Hypothalamus (tissue), 51 donors: ENCODE results near the gene RBL2.

Source experiments
- DNase-seq, 51 donors: peaks; one replicate each; lab custom pipeline; 2025; lab: John Stamatoyannopoulos, UW

The RBL2 gene

DNA sequence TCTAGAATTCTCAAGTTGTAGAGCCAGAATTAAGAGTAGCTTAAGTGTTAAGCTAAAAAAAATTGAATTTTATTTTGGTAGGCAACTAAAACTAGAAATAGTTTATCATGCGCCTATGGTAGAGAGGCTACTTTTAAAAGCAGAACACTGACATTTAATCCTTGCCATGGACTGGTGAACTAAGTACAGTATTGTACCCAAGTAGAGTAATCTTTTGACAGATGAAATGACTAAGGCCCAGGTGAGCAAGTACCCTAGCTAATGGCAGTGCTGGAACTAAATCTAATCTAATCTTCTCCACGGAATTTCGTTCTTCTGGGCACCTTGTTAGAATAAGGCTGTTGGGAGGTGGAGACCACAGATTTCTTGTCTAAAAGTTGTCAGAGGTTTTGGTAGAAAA lies 11.8 kb downstream of the RBL2 start:
- no peak for DNase-seq

DNA sequence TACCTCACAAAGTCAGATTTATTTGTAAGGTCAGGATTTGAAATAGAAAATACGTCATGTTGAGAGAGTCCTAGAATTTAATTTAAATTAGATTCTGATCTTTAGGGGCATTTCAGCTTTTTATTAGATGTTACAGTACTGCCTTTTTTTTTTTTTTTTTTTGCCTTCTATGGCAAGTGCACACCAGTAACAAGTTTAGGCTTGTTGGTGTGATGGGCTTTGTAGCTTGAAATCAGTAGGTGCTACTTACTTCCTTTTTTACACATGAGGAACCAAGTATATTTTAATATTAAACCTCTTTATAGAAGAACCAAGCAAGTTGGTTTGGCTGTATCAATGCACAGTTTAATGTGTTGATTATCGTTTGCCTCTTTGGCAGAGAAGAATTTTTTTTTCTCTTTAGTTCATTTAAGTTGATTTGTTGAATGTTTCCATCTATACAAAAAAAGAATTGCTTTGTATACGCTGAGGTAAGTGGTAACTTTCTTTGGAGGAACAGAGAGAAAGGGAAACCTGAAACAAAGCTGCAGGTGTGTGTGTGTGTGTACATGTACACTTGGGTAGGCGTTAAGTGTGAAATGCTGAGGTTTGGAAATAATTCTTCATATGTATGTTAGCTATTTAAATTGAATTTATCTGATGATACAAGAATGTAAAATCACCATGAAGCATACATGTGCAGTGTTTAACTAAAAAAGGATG lies 15.7 kb downstream of the RBL2 start:
- no peak for DNase-seq

DNA sequence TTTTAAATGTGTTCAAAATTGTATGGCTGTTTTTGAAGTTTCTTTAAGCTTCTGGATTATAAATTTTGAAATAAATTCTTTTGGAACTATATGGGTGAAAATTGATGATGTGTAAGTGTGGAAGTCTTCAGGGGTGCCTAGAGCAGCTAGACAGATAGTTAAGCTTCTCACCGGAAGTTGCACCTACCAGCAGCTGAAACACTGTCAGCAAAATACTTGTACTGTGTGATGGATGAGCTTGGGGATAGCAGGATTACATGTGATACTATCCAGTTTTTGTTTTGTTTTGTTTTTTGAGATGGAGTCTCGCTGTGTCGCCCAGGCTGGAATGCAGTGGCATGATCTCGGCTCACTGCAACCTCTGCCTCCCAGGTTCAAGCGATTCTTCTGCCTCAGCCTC lies 19.7 kb downstream of the RBL2 start:
- no peak for DNase-seq

DNA sequence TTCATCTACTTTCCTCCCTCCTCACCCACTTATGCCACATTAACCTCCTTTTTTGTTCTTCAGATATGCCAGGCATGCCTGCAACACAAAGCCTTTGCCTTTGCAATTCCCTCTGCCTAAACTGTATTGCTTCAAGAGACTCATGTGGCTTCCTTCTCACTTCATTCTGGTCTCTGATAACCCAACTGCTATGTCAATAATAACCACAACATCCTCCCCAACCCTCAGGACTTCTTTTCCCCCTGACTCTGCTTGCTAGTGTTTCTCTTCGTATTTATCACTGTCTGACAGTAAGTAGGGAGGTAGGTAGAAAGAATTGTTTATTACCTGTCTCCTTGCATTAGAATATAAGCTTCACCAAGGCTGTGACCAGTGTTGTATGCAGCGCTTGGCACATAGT lies 22.4 kb downstream of the RBL2 start:
- DNase-seq = no peak

DNA sequence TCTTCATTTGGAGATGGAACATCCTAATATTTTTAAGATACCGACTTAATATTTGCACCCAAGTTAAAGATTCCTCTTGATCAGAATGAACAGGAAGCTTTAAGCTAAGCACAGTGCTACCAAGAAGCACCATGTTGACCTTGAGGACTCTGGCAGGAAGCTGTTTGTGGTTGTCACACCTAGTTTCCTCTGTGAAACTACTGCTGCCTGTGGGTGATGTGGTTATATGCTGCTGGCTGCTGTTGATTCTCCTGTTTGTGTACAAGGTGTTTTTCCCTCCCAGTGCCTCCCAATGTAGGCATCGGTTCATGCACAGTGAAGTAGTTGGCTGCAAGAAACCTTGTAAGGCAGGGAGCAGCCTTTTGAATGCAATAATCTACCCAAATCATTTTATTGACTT lies 23.4 kb downstream of the RBL2 start:
- no peak for DNase-seq

DNA sequence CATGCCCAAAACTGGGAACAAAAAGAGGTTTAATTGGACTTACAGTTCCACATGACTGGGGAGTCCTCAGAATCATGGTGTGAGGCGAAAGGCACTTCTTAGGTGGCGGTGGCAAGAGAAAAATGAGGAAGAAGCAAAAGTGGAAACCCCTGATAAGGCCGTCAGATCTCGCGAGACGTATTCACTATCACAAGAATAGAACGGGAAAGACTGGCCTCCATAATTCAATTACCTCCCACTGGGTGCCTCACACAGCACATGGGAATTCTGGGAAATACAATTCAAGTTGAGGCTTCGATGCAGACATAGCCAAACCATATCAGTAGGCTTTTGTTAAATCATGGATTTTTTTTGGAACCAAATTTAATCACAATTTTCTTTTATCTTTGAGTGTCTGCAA lies 24.4 kb downstream of the RBL2 start:
- no peak for DNase-seq

DNA sequence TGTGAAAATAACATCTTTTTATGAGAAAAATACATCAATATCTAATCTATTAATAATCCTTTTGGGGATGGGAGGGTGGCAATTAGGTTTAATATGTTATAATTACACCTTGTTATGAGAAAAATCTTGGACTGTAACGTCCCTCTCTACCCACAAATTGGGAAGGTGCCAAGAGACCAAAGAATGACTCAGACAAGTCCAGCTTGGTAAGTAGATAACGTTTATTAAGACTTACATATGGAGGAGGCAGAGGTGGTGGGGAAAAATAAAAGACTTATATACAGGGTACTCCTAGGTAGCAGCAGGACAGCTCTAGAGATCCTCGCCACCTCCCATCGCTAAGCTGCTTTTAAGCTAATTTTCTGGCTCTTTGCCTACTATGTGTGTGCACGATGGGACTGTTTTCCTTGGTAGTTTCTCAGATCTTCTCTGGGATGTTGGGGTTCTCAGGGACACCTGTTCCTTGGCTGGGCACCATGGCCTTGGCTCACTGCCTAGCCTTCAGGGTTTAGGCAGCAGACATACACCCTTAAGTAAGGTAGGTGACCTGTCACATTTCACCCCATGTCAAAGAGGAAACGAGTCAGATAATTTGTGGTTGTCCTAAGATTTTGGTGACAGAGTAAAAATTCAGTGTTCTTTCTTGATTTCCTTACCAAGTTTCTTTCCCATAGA lies 31.5 kb downstream of the RBL2 start:
- no peak for DNase-seq

DNA sequence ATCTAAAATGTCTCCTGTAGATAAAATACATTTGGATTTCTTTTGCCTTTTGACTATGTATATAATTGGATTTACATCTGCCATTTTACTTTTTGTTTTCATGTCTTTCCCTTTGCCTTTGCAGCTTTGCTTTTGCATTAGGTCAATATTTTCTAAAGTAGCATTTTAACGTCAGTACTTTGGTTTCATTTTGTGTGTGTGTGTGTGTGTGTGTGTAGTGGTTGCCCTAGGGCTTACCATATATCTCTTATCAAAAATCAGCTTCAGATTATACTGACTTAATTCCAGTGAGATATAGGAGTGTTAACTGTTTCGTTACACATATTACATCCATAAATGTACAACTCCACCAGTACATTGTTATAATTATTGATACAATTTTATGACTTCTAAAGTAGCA lies 42.6 kb downstream of the RBL2 start:
- DNase-seq = no peak

DNA sequence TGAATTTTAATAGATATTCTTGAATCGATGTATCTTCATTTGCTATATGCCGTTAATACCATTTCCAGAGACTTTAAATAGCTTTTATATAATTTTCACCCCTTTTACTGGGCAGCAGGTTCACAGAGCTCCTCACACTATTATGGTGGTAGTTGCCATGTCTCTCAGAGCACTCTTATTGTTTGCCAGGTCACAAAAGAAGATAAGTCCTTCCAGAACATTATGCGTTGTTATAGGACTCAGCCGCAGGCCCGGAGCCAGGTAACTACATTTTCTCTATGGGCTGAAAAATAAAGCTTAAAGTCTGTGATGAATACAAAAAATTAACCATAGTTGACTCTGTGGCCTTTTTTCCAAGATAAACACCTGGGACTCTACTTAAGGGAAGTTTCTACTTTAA lies 44.7 kb downstream of the RBL2 start:
- no peak for DNase-seq

DNA sequence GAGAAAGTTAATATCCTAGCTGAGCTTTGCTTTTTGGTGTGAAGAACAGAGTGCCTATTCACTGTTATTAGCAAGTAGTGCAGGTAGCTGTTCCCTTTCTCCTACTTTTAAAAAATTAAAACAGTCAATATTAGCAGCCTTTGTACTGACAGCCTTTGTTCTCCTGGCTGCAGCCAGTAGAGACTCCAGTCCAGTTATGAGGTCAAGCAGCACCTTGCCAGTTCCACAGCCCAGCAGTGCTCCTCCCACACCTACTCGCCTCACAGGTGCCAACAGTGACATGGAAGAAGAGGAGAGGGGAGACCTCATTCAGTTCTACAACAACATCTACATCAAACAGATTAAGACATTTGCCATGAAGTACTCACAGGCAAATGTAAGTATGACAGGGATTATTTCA lies 46.1 kb downstream of the RBL2 start:
- DNase-seq = no peak

DNA sequence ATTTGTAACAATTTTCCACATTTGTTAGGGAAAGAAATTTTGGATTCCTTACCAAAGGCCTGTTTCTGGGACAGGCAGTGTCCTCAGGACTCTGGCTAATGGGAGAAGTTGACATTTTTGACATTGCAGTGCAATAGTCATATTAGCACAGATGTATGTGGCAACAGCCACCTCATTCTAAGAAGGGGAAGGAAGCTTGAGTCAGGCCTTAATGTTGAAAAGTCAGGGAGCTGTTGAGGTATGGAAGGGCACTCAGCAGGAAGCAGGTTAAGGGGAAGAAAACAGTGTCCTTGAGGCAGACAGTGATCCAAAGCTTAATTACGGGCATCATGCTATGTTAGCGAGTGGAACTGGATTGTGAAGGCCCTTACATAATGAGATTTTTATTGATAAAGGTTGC lies 47.9 kb downstream of the RBL2 start:
- DNase-seq = no peak

DNA sequence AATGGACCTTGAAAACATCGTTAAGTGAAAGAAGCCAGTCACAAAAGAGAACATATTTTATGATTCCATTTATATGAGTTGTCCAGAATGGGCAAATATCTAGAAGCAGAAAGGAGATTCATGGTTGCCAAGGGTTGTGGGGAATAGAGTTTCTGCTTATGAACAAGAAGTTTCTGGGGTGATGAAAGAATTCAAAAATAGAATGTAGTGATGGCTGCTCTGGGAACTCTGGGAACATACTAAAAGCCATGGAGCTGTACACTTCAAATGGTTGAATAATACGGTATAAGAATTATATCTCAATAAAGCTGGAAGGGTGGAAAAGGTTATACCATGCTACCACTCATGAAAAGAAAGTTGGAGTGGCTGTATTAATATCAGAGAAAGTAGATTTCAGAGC lies 50.3 kb downstream of the RBL2 start:
- no peak for DNase-seq

DNA sequence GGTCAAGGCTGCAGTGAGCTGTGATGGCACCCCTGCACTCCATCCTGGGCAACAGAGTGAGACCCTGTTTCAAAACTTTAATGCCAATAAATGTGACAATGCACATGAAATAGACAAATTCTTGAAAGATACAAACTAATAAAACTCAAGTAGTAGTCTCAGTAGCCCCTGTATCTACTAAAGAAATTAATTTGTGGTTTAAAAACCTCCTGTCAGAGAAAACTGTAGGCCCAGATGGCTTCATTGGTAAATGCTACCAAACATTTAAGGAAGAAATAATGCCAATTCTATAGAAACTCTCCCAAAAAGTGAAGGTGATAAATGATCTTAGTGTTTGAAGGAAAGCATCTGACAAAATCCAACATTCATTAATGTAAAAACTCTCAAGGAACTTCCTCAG lies 52.0 kb downstream of the RBL2 start:
- no peak for DNase-seq

DNA sequence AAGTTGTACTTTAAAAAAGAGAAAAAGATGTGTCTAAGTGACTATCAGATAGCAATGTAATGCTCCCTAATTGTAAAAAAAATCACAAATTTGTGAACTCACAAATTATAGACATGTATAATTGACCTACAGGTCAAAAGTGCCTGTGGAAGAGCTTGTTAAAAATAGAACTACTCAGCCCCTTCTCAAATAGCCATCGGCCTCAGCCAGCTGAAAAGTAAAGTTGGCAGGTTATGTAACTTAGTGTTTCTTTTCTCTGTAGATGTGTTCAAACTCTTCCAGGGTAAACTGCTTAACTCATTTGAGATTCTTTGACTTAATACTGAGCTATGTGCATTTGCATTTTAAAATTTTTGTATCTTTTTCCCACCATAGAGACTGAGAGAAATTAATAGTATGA lies 55.5 kb downstream of the RBL2 start:
- DNase-seq = no peak

DNA sequence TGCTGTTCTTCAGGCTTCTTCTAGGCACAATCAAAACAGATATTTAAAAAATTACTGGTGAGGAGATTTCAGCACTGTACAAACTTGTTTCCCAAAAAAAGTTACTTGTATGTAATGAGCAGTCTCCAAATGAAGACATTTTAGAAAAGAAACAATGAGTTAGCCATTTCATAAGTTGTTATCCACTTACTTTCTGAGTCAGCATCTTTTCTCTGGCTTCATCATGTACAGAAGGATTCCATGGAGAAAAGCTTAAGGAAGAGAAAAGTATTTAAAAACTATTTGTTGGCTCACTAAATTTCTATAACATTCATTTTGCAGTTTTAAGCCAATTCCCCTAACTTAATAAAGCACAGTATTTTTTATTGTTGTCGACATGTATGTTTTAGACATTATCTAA lies 58.2 kb downstream of the RBL2 start:
- no peak for DNase-seq

DNA sequence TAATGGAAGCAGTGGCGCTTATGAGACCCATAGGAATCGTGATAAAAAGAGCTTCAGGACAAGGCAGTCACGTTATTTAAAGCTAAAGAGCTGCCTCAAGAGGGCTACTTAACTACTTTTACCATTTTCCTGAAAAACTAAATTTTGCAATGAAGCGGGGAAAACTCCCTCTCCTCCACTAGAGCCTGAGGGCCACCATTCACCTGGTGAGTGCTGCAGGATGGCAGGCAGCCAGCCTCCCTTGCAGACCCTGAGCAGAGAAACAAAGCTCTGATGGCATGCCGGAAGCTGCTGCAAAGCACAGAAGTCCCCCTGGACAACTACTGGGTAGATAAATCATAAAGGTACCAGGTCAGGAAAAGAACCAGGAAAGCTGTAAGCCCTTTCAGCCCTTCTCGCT lies 60.4 kb downstream of the RBL2 start:
- DNase-seq = no peak

DNA sequence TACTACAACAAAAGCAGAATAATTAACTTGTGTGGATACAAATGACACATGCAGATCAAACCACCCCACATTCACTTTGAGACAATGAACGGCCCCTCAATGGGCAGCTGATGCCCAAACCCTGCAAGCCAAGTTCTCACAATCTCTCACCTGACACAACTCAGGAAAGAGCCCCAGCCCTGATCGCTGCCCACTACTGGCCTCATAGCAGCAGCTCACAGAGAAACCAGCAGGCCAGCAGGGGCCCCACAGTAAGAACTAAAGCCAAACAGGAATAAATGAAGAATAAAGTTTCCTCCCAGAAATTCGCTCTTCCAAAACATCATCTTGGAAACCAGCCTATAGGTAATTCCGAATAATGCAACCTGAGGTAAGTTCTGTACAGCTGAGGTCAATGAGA lies 61.1 kb downstream of the RBL2 start:
- DNase-seq = no peak

DNA sequence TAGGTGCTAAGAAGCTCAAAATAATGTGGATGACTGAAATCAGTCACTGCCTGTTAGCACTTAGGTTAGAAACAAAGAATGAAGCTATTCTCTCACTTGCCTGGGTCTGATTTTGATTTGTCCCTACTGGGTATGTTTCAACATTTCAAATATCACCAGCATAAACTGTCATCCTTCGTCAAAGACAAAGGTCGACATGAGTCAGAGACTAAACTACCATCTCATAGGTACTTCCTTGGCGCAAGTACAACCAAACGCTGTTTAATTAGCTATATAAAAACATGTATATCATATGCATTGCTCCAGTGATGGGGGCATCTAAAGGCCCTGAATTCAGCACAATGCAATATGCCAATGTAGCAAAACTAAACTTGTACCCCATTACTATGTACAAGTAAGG lies 64.7 kb downstream of the RBL2 start:
- DNase-seq = no peak

DNA sequence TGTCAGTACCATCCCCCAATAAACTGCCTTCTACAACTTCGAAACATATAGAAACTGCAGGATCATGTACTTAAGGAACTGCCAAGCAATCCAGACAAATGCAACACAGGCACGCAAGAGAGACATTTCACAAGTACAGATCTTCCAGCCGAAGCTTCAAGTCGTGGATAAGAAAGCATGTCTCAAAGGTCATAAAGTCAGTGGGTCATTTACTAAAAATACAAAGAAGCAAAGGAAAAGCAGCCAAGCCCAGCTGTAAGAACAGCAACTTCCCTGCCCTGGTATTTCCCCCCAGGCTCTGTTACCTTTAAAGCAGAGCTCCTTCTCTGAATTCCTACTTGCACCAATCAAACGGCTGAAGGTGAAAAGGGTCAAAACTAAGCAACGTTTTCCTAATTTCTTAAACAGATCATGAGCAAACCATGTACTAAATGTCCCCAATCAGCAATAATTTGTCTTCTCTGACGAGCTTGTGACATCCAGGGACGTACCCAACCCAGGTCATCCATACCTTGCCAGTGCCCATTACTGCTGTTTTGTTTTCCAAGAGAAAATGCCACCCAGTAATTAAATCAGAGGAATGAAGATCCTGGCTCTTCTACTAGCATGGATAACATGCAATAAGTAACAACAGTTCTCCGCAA lies 67.1 kb downstream of the RBL2 start:
- DNase-seq = no peak

DNA sequence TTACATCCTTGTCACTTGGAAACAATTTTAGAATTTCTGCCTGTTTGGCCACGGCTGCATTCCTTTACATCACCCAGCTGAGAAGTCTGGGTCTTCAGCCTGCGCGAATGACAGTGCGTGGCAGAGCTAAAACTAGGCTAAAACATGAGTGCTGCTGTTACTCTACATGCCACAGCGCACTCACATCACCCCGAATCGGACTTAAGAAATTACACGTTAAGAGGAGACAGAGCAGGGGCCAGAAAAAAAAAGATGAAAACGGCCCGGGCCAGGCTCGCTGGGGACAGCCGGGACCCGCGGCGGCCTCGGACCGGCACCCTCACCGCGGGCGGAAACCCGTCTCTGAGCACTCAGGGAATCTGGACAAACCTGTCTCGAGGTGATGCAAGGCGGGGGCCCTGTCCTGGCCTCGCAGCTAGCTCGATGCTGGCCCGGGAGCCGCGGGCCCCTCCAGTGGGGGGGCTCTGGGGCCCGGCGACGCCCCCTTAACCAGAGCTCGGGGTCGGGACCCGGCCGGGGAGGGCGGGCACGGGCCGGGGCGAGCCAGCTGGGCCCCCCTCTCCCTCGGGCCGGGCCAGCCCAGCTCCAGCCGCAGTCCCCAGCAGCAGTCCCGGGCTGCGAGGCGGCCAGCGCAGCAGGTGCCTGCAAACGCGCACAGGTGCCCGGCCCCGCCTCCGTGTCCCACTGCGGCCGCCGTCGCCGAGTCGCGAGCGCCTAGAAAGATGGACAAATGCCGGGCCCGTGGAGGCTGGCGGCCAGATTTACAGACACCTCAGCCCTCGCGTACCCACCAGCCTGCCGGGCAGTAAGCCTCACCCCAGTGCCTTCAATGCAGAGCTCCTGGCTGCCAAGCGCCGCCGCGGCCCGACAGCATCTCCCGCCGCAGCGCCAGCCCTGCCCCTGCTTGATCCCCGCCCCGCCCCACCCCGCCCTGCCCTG lies 68.3 kb downstream of the RBL2 start, which contains the start of gene AKTIP:
Gene AKTIP (minus strand): TSS at position 879 of the 939 bp plus-strand sequence. CDS start 2,950 bp downstream, outside the sequence.
- DNase-seq = peak in 31 of 51 donors; percentile 22 to 96 (median 75)
